Parathyroid adenoma (tissue), 2 donors: ENCODE data around the gene TMBIM1.

Source experiments
- H2AFZ ChIP-seq: fragments of 300-600 bp; sonication (generic); one replicate; pipeline ENCODE4 v1.7.0; 2017; ENCODE audit warnings: antibody characterized with exemption, mild to moderate bottlenecking
- H3K27ac ChIP-seq: fragments of 300-600 bp; sonication (generic); one replicate; pipeline ENCODE4 v1.7.0; 2017
- H3K27me3 ChIP-seq: fragments of 300-600 bp; sonication (generic); one replicate; pipeline ENCODE4 v1.7.0; 2017; ENCODE audit warnings: low read length; ENCODE audit not compliant: control insufficient read depth, insufficient read depth
- H3K36me3 ChIP-seq: fragments of 300-600 bp; sonication (generic); one replicate; pipeline ENCODE4 v1.7.0; 2017; ENCODE audit warnings: low read length; ENCODE audit not compliant: control insufficient read depth, insufficient read depth
- H3K4me1 ChIP-seq: fragments of 300-600 bp; sonication (generic); one replicate; pipeline ENCODE4 v1.7.0; 2017; ENCODE audit warnings: control low read depth
- H3K4me2 ChIP-seq: fragments of 300-600 bp; sonication (generic); one replicate; pipeline ENCODE4 v1.7.0; 2017; ENCODE audit warnings: low read length
- H3K4me3 ChIP-seq: fragments of 300-600 bp; sonication (generic); one replicate; pipeline ENCODE4 v1.7.0; 2017; ENCODE audit warnings: low read depth, low read length
- H3K79me2 ChIP-seq: fragments of 300-600 bp; sonication (generic); one replicate; pipeline ENCODE4 v1.7.0; 2017; ENCODE audit warnings: control low read depth
- H3K9ac ChIP-seq: fragments of 300-600 bp; sonication (generic); one replicate; pipeline ENCODE4 v1.7.0; 2017; ENCODE audit warnings: mild to moderate bottlenecking
- H3K9me3 ChIP-seq: fragments of 300-600 bp; sonication (generic); one replicate; pipeline ENCODE4 v1.7.0; 2017; ENCODE audit warnings: low read length; ENCODE audit not compliant: control insufficient read depth
- CTCF ChIP-seq: fragments of 300-600 bp; sonication (generic); IDR thresholded peaks from one replicate; pipeline ENCODE4 v1.7.0; 2017; ENCODE audit warnings: antibody characterized with exemption, mild to moderate bottlenecking
- donor health status: primary hyperparathyroidism.

TMBIM1 gene

GRCh38 chr2:218293715-218294429, 1.6 kb upstream of the TMBIM1 start:
- H3K27me3 ChIP-seq, result no peaks in the 10 kb centered on the region
- peaks cover 34% of the 10 kb centered on the region for H3K4me1 ChIP-seq
- no peaks in the 10 kb centered on the region for H3K9me3 ChIP-seq
- no peak for TF ChIP-seq CTCF
- no peak overlapping the region for H3K27ac ChIP-seq
- H2AFZ ChIP-seq, result no peak overlapping the region
- no peak overlapping the region for H3K9ac ChIP-seq
- no peaks in the 10 kb centered on the region for H3K36me3 ChIP-seq
- no peak overlapping the region for H3K4me2 ChIP-seq
- H3K4me3 ChIP-seq, result no peak overlapping the region
- peaks cover 9% of the 10 kb centered on the region for H3K79me2 ChIP-seq

GRCh38 chr2:218291318-218292047, 820 bp downstream of the TMBIM1 start:
- peaks cover 41% of the 10 kb centered on the region for H3K4me1 ChIP-seq
- H3K4me3 ChIP-seq, result peak overlapping the region; percentile 94
- no peaks in the 10 kb centered on the region for H3K27me3 ChIP-seq
- H3K27ac ChIP-seq, result peak overlapping the region; percentile 82
- no peak for TF ChIP-seq CTCF
- H2AFZ ChIP-seq, result peak overlapping the region; percentile 79
- H3K9ac ChIP-seq, result peak overlapping the region; percentile 65
- no peaks in the 10 kb centered on the region for H3K36me3 ChIP-seq
- peak overlapping the region; percentile 85 for H3K4me2 ChIP-seq
- no peaks in the 10 kb centered on the region for H3K9me3 ChIP-seq
- peaks cover 14% of the 10 kb centered on the region for H3K79me2 ChIP-seq

GRCh38 chr2:218290316-218291261, 1.7 kb downstream of the TMBIM1 start:
- Histone ChIP-seq H3K36me3 (no peaks in the 10 kb centered on the region), H2AFZ (no peak overlapping the region), H3K27ac (peak overlapping the region; percentile 82), H3K4me3 (peak overlapping the region; percentile 94), H3K27me3 (no peaks in the 10 kb centered on the region), H3K79me2 (peaks cover 17% of the 10 kb centered on the region), H3K9ac (no peak overlapping the region), H3K9me3 (no peaks in the 10 kb centered on the region), H3K4me2 (peak overlapping the region; percentile 85), H3K4me1 (peaks cover 43% of the 10 kb centered on the region)
- no peak for TF ChIP-seq CTCF

- Histone ChIP-seq H3K4me2 (peak overlapping the region; percentile 85), H3K36me3 (no peaks in the 10 kb centered on the region), H3K79me2 (peaks cover 25% of the 10 kb centered on the region), H3K27me3 (no peaks in the 10 kb centered on the region), H3K9ac (no peak overlapping the region), H3K4me1 (peaks cover 44% of the 10 kb centered on the region), H3K9me3 (no peaks in the 10 kb centered on the region), H2AFZ (no peak overlapping the region), H3K4me3 (peak overlapping the region; percentile 94), H3K27ac (peak overlapping the region; percentile 82)
- TF ChIP-seq CTCF, result no peak
Measured at GRCh38 chr2:218289639-218290315, 2.5 kb downstream of the TMBIM1 start.
